Measurements from ENCODE around the gene NPIPA2.
"Not testable (repeated sequence)": the region's sequence is repeated elsewhere in the genome, so short reads cannot be mapped to it uniquely, and the experiment has no call there.

DNA sequence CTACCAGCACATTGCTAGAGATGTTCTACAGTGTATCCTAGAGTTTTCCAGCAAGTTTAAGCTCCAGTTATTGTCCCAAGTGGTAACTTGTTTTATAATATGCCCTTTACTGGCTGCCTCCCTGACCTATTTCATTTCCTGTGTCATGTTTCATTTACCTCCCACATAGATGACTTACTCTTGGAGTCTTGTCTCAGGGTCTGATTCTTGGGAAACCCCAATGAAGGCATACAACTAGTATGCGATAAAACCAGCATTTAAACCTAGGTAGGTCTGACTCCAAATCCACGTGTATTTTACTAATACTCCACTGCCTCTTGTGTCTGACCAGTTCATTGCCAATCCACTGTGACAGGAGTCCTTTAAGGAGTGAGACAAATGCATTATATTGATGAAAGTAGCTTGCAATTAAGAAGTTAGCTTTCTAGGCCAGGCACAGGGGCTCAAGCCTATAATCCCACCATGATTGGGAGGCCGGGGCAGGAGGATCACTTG, 64.9 kb downstream of the NPIPA2 start:
- TF ChIP-seq, protein P1, sequence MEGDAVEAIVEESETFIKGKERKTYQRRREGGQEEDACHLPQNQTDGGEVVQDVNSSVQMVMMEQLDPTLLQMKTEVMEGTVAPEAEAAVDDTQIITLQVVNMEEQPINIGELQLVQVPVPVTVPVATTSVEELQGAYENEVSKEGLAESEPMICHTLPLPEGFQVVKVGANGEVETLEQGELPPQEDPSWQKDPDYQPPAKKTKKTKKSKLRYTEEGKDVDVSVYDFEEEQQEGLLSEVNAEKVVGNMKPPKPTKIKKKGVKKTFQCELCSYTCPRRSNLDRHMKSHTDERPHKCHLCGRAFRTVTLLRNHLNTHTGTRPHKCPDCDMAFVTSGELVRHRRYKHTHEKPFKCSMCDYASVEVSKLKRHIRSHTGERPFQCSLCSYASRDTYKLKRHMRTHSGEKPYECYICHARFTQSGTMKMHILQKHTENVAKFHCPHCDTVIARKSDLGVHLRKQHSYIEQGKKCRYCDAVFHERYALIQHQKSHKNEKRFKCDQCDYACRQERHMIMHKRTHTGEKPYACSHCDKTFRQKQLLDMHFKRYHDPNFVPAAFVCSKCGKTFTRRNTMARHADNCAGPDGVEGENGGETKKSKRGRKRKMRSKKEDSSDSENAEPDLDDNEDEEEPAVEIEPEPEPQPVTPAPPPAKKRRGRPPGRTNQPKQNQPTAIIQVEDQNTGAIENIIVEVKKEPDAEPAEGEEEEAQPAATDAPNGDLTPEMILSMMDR (IDR thresholded peaks at IDR 0.05 in 4 of 5, conservative IDR thresholded peaks at IDR 0.05 in 1 of 5), result not testable (repeated sequence)
- TF ChIP-seq POLR2A (IDR thresholded peaks at IDR 0.05), result not testable (repeated sequence)
